HG03066 (cell line): Measurements from ENCODE around the gene HIGD1A.
A peak's percentile ranks its signal among the peaks of the same experiment; 100 is the strongest.

ENCODE experiments used
- ATAC-seq: cut with Tn5 transposase; IDR thresholded peaks from one replicate; pipeline ENCODE4 v1.9.1; 2021; ENCODE audit warnings: low read depth; ENCODE audit not compliant: unreplicated experiment

HIGD1A gene

DNA sequence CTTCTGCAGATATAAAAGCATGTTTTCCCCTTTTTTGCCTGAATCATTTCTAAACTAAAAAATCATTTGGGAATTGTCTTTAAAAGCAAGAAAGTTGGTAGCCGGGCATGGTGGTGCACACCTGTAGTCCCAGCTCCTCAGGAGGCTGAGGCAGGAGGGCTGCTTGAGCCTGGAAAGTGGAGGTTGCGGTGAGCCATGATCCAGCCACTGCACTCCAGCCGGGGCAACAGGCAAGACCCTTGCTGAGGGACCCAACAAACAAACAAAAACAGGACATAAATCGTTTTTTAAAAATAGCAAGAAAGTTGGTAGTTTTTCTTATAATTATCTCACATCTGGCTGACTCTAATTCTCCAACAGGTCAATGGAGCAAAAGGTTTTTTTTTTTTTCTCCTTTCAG lies 2.5 kb downstream of the HIGD1A start:
- ATAC-seq: no peak

DNA sequence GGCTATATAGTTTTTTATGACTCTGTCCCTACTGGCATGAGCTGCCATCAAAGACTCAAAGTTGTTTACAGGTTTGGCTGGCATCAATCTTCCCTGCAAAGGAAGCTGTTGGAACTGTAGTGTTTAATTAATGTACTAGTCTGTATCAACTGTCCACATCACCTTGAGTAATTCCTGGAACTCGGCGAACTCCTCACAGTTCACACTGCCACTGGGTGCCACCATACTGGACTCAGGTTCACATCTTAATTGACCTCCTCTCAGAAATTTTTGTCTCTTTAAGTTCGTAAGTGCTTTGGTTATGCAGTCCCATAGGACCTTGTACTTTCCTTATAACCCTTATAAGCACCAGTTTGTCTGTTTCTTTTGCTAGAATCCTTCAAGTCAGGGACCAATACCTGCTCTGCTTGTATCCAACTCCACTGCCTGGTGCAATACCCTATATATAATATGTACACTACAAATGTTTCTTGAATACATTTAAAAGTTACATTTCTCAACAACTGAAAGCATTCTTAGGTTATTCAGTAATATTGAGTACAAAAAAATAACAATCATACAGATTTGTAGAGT lies 3.2 kb downstream of the HIGD1A start:
- ATAC-seq: no peak

DNA sequence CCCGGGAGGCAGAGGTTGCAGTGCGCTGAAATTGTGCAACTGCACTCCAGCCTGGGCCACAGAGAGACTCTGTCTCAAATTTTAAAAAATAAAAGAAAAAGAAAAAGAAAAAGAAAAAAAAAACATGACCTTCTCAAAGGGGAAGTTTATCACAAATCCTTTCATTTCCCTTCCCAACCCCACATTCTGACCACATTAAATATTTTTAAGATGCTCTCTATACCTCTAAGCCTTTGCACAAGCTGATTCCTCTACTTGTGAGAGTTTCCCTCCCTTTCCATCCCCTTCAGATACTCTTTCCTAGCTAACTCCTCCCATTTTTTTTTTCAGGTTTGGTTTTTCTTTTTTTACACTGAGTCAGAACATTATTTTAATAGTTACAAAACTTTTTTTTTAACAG lies 4.0 kb downstream of the HIGD1A start:
- ATAC-seq: no peak

DNA sequence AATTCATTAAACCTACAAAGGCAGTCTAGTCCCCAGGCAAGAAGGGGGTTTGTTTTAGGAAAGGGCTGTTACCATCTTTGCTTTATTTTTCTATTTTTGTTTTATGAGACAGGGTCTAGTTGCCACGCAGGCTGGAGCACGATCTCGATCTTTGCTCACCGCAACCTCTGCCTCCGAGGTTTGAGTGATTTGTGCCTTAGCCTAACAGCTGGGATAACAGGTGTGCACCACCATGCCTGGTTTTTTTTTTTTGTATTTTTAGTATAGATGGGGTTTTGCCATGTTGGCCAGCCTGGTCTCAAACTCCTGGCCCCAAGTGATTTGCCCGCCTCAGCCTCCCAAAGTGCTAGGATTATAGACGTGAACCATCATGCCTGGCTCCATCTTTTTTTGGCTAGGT lies 4.9 kb downstream of the HIGD1A start:
- ATAC-seq: no peak

DNA sequence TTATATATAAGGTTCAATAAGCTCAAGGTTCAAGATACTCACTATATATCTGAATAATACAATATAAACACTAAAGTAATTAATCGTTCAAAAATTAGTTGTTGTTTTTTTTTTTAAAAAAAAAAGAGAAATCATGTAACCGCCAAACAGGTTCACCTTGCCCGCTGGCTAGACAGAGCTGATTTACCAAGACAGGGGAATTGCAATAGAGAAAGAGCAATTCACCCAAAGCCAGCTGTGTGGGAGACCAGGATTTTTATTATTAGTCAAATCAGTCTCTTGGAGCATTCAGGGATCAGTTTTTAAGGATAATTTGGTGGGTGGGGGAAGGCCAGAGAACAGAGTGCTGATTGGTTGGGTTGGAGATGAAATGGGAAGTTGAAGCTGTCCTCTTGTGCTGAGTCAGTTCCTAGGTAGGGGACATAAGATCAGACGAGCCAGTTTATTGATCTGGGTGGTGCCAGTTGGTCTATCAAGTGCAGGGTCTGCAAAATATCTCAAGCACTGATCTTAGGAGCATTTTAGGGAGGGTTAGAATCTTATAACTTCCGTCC lies 7.9 kb downstream of the HIGD1A start:
- ATAC-seq: no peak

DNA sequence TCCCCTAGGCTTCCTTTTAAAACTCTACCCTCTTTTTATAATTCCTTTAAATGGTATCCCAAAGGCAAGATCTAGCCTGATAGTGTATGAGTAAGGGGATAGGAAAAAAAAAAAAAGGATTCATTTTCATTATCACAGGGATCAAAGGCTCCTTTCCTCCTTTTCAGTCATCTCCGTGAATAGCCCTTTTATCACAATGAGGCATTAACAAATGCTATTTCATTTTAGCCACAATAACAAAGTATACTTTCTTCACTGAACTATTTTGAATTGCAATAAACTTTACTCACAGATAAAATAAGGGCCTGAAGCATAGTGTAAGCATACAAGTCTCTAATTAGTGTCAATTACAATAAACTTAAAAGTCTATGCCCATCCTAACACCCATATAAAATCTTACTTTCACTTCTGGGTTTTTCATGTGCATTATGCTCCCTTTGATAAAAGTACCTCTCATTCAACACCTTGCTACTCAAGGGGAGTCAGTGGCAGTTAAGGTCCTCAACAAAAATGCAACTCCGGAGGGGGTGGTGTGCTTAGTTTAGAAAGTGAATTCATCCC lies 8.6 kb downstream of the HIGD1A start:
- ATAC-seq: no peak

DNA sequence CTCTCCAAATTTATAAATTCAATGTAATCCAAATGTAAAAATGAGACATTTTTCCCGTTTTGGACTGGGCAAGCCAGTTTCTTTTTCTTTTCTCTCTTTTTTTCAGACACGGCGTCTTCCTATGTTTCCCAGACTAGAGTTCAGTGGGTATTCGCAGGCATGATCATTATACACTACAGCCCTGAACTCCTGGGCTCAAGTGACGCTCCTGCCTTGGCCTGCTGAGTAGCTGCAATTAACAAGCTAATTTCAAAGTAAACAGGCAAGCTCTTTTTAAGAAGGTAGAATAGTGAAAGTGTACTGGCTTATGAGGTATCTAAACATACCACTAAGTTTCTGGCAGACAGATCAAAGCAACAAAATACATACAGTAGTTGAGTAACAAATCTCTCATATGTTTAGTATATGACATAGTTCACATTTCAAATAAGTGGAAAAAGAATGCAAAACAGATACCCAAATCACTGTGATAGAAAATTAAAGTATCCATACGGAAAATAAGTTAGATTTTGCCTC lies 13.5 kb downstream of the HIGD1A start:
- ATAC-seq: no peak

DNA sequence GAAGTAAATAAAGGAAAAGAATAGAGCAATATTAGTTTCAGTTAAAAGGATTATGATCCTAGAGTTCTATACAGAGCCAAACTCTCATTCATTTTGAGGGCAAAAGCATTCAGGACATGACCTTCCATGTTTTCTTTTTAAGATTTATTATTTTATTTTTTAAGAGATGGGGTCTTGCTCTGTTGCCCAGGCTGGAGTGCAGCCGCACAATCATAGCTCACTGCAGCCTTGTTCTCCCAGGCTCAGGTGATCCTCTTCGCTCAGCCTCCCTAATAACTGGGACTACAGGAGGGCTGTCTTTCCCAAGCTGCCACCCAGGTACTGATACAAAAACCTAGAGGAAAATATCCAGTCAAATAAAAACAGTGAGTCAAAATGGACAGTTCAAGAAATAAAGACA lies 17.7 kb downstream of the HIGD1A start:
- no peak for ATAC-seq

DNA sequence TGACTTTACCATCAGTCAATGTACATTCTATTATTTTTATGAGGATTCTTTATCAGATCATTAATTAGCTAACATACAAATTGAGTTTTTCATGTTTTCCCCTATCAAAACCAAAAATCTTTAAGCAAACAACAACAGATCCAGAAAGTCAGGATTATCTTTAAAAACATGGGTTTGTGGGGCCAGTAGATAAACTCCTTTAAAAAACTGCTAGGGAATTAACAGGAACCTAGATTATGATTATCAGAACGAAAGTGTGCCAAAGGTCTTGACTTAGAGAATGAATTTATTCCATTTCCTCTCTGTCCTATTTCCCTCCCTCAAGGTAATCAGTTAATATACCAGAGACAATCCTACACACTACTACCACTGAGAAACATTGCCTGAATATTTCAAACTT lies 18.1 kb downstream of the HIGD1A start:
- ATAC-seq: no peak

DNA sequence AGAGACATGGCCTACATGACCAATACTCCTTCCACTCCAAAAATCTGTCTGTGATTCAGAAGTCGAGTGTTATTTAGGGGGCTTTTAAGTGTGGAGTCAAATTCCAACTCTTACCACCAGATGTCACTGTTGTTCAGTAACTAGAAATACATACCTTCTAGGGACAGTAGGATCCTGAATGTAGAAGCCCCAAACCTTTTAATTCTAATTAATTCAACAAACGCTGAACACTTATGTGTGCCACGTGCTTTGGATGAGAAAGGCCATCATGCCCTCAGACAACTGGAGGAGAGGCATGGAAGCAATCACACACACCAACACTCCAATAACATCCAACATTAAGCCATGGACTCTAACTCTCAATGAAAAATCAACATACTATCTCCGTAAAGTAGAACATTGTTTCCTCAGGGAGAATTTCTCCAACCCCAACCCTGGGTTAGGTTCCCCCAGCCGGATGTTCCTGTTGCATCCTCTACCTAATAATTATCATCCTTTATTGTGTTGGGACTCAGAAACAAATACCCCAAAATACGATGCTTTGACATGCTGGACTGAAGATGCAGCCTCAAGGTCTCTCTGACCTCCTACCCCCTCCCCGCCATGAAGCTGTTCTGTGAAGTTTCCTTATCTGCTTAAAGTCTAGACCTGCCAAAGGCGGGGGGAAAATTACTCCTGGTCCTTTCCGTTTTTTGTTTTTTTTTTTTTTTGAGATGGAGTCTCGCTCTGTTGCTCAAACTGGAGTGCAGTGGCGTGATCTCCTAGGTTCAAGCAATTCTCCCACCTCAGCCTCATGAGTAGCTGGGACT lies 23.2 kb downstream of the HIGD1A start:
- no peak for ATAC-seq

DNA sequence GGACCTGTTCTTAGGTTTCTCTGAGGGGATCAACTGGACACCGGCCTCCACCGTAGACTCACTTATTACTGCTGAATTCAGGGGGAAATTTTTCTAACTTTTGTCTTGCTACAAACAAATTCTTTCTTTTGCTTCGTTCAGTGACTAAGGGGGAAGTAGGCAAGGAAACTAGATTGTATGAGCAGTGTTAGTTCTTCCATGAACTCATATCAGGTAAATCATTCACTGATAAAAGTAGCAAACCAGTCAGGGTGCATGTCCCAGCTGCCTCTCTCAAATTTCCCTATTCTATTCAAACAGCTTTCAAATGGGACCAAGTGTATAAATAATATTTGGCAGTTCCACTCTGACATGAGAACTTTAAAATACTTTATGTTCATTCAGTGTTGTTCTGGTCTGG lies 23.9 kb downstream of the HIGD1A start:
- no peak for ATAC-seq

DNA sequence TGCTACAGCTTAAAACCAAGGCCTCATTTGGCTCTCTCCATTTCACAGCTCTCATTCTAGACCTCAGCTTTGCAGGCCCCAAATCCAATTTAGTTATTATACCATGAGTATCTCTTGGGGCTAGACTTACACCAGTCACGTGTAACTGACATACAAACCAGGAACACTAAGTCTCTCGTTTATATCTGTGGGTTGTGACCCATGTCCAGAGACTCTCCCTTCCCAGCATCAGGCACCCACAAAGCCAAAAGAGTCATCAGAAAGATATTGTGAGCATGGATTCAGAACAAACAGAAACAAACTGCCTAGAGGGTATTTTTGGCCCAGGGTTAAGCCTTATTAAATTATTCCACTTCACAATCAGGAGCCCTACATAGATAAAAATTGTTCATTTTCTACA lies 25.6 kb downstream of the HIGD1A start:
- no peak for ATAC-seq

DNA sequence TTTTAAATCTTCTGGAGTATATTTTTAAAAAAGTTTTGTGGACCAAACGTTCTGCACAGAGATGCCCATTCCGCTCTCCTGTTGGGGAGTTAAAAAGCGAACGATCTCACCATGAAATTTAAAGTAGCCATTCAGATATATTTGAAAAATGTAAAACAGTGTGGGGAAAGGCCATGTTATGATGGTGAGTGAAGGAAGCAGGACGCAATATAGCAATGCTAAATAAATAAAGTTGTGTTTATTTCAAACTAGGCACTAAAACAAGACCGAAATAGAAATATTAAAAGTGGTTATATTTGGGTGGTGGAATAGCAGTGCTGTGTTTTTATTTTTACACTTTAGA lies 30.9 kb downstream of the HIGD1A start:
- peak; percentile 11 for ATAC-seq

DNA sequence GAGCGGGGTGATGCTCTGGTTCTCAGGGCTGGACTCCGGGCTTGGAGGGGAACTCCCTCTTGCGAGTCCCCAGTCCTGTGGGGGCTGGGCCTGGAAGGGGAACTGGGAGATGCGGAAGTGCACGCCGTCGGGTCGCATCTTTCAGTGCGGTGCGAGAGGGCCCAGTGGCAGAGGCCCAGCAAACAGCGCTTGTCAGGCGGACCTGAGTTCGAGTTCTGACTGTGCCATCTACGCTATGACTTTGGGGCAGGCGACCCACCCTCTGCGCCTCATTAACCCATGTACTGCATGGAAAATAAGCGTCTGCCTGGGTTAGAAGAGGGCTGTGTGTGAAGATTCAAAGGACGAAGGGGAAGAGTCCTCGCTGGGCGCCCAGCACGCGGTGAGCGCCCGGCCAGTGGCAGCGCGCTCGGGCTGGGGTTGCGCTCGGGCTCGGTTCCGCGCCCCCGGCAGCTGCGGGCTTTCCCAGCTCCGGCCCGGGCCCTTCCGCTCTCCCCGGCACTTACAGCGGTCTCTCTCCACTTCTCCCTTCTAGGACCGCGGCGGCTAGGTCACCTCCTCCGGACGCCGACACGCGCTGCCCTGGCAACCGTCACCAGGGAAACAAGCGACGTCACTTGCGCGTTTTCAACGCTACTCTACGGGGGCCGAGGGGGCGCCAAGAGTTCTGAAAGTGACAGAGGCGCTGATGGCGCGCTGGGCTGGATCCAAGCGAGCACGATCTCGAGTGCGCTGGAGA lies 31.5 kb downstream of the HIGD1A start, which contains the start of gene CCDC13:
Gene CCDC13, minus strand, starts transcription at position 584 of the 739 bp plus-strand sequence. CDS start 14,908 bp downstream, outside the sequence.
- ATAC-seq: peak; percentile 98

DNA sequence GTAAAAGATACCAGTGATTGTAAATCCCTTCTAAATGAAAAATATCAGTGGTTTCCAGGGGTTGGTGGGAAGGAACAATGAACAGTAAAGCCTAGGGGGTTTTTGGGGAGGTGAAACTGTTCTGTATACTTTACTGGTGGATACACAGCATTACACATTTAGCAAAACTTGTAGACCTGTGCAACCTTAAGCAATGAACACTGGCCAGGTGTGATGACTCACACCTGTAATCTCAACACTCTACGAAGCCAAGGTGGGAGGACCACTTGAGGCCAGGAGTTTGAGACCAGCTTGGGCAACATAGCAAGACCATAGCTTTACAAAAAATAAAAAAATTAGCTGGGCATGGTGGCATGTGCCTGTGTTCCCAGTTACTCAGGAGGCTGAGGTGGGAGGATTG lies 33.0 kb downstream of the HIGD1A start:
- no peak for ATAC-seq

DNA sequence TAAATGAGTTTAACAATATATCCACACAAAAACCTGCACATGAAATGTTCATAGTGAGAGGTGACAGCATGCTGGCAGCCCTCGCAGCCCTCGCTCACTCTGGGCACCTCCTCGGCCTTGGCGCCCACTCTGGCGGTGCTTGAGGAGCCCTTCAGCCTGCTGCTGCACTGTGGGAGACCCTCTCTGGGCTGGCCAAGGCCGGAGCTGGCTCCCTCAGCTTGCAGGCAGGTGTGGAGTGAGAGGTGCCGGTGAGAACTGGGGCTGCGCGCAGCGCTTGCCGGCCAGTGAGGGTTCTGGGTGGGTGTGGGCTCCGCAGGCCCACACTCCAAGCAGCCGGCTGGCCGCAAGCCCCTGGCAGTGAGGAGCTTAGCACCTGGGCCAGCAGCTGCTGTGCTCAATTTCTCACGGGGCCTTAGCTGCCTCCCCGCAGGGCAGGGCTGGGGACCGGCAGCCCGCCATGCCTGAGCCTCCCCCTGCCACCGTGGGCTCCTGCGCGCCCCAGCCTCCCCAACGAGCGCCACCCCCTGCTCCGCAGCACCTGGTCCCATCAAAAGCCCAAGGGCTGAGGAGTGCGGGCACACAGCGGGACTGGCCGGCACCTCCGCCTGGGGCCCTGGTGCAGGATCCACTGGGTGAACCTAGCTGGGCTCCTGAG lies 34.7 kb downstream of the HIGD1A start:
- ATAC-seq: no peak

DNA sequence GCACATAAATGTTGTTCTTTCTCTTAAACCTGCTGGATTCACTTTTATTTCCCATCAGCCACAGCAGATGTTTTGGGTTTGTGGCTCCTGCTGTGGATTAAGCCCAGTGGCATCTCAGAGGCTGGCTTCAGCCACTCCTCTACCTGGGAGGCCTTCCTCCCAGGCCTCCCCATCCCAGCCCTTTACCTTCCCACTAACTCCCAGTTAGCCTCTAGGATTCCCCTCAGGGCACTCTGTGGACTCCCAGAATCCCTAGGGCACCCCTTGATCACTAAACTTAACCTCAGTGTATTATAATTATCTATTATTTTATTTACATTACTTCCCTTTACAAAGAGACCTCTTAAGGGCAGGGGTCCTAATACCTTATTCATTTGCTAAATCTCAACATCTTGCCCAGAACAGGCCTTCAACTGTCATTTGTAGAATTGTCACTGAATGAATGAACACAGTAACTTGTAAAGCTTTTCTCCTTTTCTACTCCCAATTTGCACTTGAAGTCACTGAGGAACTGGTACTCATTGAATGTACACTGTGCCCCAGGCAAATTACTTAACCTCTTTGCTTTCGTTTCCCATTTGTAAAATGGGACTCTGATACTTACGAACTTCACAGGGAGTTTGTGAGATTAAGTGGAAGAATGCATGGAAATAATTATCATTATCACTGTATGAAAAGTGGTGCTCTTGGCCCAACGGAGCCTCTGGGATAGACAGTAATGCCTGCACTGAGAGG lies 39.6 kb downstream of the HIGD1A start:
- no peak for ATAC-seq

DNA sequence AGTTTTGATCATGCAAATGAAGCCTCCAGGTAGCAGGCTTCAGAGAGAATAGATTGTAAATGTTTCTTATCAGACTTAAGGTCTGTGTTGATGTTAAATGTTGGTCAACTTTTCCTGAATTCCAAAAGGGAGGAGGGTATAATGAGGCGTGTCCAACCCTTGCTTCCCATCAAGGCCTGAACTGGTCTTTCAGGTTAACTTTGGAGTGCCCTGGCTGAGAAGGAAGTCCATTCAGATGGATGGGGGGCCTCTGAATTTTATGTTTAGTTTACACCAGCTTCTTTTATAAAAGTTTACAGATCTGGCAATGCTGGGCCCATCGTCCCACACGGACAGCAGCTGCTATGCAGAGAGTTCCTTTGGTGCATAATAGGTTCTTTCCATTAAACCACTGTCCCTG lies 40.2 kb downstream of the HIGD1A start:
- ATAC-seq: no peak

DNA sequence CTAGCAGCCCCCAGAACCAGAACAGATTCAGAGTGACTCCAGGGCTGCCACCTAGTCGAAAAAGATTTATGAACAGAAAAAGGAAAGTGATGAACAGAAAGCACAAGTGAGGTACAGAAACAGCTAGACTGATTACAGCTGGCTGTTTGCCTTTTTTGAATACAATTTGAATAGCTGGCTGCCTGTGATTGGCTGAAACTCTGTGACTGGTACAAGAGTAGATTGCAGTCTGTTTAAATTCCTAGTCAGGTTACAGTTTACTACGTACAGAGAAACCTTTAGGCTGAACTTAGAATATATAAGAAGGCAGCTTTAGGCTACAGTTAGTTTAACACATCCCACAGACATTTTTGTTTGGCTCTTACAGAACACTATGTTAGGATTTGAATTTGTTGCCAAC lies 41.3 kb downstream of the HIGD1A start:
- ATAC-seq: no peak
